ENCODE measurements around the gene BEGAIN.

Gene BEGAIN

GRCh38 chr14:100581228-100582145 is 5.7 kb downstream of the BEGAIN start:
- DNase-seq (ENCODE audit: low read depth in 3 of 3), result no peak

GRCh38 chr14:100580316-100581227 is 6.6 kb downstream of the BEGAIN start:
- no peak for DNase-seq (ENCODE audit: low read depth in 3 of 3)

GRCh38 chr14:100578552-100578951 is 8.7 kb downstream of the BEGAIN start:
- DNase-seq (ENCODE audit: low read depth in 3 of 3), result no peak

DNA sequence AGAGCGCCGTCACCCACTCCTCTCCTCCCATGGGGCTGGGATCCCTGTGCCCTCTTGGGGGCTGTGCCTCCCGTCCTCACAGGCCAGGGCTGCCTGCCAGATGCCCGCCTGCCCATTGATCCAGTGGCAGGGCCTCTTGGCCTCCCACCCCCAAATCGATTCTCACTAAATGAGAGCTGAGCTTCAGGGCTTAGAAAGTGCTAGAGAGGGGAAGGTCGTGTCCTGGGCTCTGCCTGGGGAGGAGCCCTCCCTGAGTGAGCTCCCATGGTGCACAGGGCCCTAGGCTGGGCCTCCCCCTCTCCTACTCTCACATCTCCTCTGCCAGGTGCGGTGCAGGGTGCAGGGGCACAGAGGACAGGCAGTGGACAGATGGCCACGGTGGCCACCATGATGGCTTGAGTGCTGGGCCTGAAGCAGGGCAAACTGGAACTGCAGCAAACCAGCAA is 9.2 kb downstream of the BEGAIN start:
- no peak for DNase-seq (ENCODE audit: low read depth in 3 of 3)

DNA sequence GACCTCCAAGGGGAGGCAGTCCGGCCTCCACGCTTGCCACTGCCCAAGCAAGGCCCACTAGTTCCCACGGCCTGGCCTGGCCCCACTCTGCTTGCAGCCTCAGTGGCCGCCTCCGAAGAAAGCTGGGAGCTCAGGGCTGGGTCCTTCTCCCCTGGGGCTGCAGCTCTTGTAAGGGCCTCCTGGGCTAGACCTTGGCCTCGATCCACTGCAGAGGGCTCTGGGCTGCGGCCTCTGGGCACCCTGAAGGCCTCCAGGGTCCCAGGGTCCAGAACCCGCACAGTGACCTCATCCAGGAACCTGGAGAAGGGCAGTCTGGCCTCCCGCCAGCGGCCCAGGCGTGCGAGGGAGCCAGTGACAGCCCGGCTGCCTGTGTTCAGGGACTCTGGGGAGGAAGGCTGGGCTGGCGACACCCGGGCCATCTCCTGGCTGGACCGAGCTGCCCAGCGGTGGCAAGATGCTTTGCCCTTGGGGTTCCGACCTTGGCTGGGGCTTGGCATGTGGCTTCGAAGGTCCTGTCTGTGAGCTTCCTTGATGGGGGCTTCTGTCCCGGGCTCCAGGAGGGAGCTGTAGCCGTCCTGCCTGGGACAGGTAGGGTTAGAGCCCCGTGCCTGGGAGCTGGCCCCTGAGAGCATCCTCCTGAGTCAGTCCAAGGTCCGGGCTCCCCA is 9.8 kb downstream of the BEGAIN start:
- no peak for DNase-seq (ENCODE audit: low read depth in 3 of 3)

DNA sequence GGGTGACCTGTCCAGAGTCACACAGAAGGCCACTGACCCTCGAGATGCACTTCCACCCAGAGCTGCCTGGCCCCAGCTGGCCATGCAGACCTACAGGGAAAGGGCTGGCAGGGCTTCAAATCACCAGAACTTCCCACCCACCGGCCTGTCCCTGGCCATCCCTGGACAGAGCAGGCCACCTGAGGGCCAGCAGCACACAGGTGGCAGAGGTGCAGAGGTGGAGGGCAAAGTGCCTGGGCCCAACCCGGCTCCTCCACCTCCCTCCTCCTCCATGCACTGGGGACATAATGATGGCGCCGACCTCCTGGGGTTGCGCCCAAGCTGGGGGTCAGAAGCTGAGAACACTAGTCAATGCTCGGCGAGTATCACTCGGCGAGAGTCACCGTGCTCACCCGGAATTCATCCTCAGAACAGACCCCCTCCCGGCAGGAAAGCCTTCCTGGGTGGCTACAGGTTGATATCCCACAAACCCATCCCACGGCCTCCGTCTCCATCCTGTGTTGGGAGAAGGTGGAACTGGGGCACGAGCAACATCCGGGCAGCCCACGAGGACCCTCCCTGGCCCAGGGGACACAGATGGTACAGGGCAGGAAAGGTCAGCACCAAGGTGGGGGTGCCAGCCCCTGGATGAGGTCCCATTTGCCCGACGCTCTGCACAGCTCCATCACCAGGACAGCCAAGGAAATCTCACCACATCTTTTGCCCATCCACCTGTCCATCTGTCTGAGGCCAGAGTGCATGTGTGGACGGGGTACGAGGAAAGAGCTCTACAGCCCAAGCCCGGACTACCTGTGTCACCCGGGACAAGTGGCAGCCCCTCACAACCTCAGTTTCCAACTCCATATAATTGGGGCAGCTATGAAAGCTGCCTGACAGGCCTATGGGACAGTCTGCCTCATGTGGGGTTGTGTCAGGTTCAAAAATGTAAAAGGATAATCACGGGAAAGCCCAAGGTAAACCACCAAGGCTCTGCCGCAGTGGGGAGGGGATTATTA is 10.8 kb downstream of the BEGAIN start:
- no peak for DNase-seq (ENCODE audit: low read depth in 3 of 3)

DNA sequence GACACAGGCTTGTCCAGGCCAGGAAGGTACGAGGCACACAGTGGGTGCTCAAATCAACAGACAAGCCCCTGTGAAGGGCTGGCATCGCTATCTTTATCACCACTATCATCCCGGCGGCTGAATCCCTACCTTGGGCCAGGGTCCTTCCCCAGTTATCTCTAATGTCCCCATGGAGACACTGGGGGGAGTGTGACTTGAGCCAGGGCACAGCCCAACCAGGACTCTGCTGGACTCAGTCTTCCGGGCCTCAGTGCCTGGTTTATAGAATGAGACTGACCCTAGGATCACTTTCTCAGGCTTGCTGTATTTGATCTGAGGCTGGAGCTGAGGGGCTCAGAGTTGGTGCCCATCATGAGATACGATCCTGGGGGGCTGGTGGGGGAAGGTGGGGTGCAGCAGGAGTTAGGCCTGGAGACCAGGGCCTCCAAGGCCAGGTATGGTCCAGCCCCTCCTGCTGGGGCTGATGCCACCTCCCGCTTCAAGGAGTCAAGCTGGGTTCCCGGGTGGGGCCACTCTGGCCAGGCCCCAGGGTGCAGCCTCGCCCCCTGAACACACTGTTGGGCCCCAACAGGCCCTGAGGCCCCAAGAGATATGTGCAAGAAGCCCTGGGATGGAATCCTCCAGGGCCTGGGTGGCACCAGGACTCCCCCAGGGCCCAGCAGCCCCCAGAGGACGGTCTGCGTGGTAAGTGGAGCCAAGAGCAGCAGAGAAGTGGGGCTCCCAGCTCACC is 11.8 kb downstream of the BEGAIN start:
- no peak for DNase-seq (ENCODE audit: low read depth in 3 of 3)

DNA sequence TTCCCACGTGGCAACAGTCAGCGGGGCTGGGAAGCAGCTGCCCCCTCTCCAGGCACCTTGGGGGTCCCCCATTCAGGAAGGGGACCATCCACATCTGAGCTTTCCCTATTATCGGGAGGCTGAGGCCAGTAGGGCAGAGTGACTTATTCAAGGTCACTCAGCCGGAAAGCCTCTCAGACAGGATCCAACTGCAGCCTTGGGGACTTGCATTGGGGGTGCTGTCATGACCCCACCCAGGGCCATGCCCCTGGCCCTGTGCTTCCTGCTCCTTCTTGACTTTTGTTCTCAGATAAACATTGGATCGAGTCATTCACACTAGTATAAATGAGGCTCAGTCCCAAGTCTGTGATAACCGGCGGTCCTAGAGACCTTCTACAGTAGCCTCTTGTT is 12.6 kb downstream of the BEGAIN start:
- no peak for DNase-seq (ENCODE audit: low read depth in 3 of 3)

DNA sequence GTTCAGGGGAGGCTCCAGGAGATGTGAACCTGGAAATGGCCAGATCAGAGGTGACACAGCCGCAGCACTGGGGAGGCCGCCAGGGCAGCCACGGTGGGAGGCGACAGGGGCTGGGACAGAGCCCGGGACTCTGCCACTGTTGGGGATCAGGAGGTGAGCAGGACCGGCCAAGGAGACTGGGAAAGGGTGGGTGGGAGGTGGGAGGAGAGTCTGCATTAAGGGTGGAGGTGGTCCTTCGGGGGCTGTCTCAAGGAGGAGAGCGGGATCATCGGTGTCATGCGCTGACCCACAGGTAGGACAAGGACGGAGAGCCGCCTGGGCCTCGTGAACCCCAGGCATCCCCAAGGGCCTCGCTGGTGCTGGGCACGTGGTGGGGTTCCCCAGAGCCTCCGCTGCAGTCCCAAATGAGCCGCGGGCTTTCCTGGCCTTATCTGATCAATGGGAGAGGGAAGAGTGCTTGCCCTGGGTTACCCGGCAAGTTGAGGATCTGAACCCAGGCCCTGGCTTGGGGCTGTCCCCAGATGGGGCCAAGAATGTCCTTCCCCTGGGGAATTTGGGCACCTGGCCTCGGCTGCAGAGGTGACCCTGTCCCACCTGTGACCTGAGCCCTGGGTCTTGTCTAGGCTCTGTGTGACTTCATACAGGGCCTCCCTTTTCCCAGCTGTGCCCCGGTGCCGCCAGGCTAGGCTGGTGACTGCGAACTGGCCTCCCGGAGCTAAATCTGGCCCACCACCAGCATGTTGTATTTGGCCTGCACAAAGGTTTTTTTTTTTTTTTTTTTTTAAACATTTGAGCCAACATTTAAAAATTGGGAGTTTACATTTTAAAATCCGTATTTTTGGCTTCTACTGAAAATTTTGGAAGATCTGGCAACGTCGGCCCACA is 13.2 kb downstream of the BEGAIN start:
- DNase-seq (ENCODE audit: low read depth in 3 of 3), result no peak

- DNase-seq (ENCODE audit: low read depth in 3 of 3), result no peak
Measured at GRCh38 chr14:100573002-100573756, 14.0 kb downstream of the BEGAIN start.

GRCh38 chr14:100572543-100572942 is 14.7 kb downstream of the BEGAIN start:
- no peak for DNase-seq (ENCODE audit: low read depth in 3 of 3)

DNA sequence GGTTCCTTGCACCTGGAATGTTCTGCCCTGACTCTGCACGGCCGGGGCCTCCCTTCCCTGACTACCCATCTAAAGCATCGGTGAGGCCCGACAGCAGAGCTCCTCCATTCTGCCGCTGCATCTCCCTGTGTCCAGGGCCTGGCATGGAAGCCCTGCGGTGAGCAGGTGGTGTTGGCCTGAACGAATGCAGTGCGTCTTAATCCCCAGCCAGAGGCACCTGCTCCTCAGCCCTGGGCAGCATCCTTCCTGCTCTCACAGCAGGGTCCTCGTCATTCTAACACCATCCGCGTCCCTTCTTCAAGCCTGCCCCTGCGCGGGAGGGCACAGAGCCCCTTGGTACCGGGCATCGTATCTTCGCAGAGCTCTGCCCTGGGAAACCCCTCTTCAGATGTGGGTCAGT is 15.4 kb downstream of the BEGAIN start:
- no peak for DNase-seq (ENCODE audit: low read depth in 3 of 3)

GRCh38 chr14:100570726-100571454 is 16.3 kb downstream of the BEGAIN start:
- DNase-seq (ENCODE audit: low read depth in 3 of 3), result no peak

- no peak for DNase-seq (ENCODE audit: low read depth in 3 of 3)
Measured at GRCh38 chr14:100569734-100570286, 17.4 kb downstream of the BEGAIN start.

DNA sequence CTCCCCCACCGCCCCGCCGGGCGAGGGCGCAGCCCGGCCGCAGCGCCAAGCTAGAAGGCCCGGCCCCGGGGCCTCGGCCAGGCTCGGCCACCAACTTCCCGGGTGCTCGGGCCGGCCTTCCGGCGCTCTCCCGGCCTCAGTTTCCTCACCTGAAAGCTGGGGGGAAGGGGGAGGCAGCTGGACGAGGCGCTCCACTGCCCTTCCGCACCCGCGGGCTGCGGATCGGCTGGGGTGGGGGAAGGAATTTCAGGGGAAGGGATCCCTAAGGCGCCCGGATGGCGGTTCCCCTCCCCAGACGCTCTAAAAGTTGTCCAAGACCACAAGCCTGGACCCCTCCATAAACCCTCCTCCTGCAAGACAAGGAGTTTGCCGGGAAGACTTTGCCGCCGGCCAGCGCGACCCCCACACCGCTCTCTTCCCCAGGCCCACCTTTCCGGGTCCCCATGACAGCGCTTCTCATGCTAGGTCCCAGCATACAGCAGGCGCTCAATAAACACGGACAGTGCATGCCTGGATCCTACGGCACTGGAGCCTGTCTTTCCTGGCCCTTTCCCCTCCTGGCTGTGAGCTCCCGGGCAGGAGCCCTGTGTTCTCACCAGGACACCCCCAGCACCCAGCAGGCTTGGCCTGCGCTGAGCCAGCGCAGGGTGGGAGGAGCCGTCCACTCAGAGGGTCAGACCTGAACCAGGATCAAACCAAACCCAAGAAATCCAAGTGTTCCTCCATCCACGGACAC is 18.1 kb downstream of the BEGAIN start:
- DNase-seq (ENCODE audit: low read depth in 3 of 3), result no peak

- no peak for DNase-seq (ENCODE audit: low read depth in 3 of 3)
Measured at GRCh38 chr14:100568164-100568997, 18.8 kb downstream of the BEGAIN start.
